Measurements from ENCODE around the gene ADARB2.
"Not testable (repeated sequence)": the region's sequence is repeated elsewhere in the genome, so short reads cannot be mapped to it uniquely, and the experiment has no call there.

The ADARB2 gene

GRCh38 chr10:1625731-1626130, 111.6 kb downstream of the ADARB2 start:
- TF ChIP-seq CTCF (IDR thresholded peaks at IDR 0.05; ENCODE audit: control insufficient read depth, insufficient read depth, low read depth, low read length, missing control alignments): no peak
- DNase-seq (ENCODE audit: low read depth): no peak
- H3K4me3 ChIP-seq (ENCODE audit: control insufficient read depth, low read depth, low read length): no peak overlapping the region

GRCh38 chr10:1625079-1625478, 112.2 kb downstream of the ADARB2 start:
- no peak for TF ChIP-seq CTCF (IDR thresholded peaks at IDR 0.05; ENCODE audit: control insufficient read depth, insufficient read depth, low read depth, low read length, missing control alignments)

GRCh38 chr10:1624240-1624639, 113.1 kb downstream of the ADARB2 start:
- no peak for TF ChIP-seq CTCF (IDR thresholded peaks at IDR 0.05; ENCODE audit: control insufficient read depth, insufficient read depth, low read depth, low read length, missing control alignments)
- DNase-seq (ENCODE audit: low read depth): no peak

More at GRCh38 chr10:1625079-1625478, 112.2 kb downstream of the ADARB2 start:
- H3K4me3 ChIP-seq (ENCODE audit: control insufficient read depth, low read depth, low read length): no peak overlapping the region
- no peak for DNase-seq (ENCODE audit: low read depth)

GRCh38 chr10:1620803-1621202, 116.5 kb downstream of the ADARB2 start:
- no peak for DNase-seq (ENCODE audit: low read depth)

More at GRCh38 chr10:1624240-1624639, 113.1 kb downstream of the ADARB2 start:
- no peak overlapping the region for H3K4me3 ChIP-seq (ENCODE audit: control insufficient read depth, low read depth, low read length)

GRCh38 chr10:1617376-1618317, 119.7 kb downstream of the ADARB2 start:
- not testable (repeated sequence) for DNase-seq (ENCODE audit: low read depth); H3K4me3 ChIP-seq (ENCODE audit: control insufficient read depth, low read depth, low read length)

More at GRCh38 chr10:1620803-1621202, 116.5 kb downstream of the ADARB2 start:
- TF ChIP-seq CTCF (IDR thresholded peaks at IDR 0.05; ENCODE audit: control insufficient read depth, insufficient read depth, low read depth, low read length, missing control alignments): no peak
- H3K4me3 ChIP-seq (ENCODE audit: control insufficient read depth, low read depth, low read length): no peak overlapping the region

GRCh38 chr10:1616701-1617100, 120.6 kb downstream of the ADARB2 start:
- DNase-seq (ENCODE audit: low read depth); H3K4me3 ChIP-seq (ENCODE audit: control insufficient read depth, low read depth, low read length): not testable (repeated sequence)

GRCh38 chr10:1615186-1615954, 122.0 kb downstream of the ADARB2 start:
- DNase-seq (ENCODE audit: low read depth): no peak
- TF ChIP-seq CTCF (IDR thresholded peaks at IDR 0.05; ENCODE audit: control insufficient read depth, insufficient read depth, low read depth, low read length, missing control alignments): no peak
- H3K4me3 ChIP-seq (ENCODE audit: control insufficient read depth, low read depth, low read length): no peak overlapping the region

Data from AG09309 (cell line).